Omental fat pad (tissue), 4 donors: ENCODE measurements around the gene C16orf92. TPM values are rescaled to one million over a fixed set of nuclear protein-coding genes. Genes with fewer than 3 reads are reported as not detected.

Source experiments
- ATAC-seq: fragments of 150-250 bp; one replicate; pipeline ENCODE4 v1.9.1; 2016; ENCODE audit warnings: mild to moderate bottlenecking, moderate library complexity; ENCODE audit not compliant: low FRiP score
- DNase-seq: peaks from one replicate; pipeline ENCODE4 v3.0.0-alpha.2; 2019; ENCODE audit warnings: low spot score
- CTCF ChIP-seq, 3 donors: fragments of 450-650 bp; IDR thresholded peaks; one replicate each; pipeline ENCODE4 v1.5.1; 2016 to 2017; ENCODE audit warnings: antibody characterized with exemption in 3 of 3, mild to moderate bottlenecking in 3 of 3, moderate library complexity in 2 of 3
- total RNA-seq, 4 donors: library from RNA; depleted of rRNA; stranded (reverse); fragments of >200 nt; gene quantifications; one replicate each; pipeline ENCODE4 v1.1.0, GENCODE V29; 2016

C16orf92 gene
- total RNA-seq, 4 donors from 2014 or later = not detected

DNA sequence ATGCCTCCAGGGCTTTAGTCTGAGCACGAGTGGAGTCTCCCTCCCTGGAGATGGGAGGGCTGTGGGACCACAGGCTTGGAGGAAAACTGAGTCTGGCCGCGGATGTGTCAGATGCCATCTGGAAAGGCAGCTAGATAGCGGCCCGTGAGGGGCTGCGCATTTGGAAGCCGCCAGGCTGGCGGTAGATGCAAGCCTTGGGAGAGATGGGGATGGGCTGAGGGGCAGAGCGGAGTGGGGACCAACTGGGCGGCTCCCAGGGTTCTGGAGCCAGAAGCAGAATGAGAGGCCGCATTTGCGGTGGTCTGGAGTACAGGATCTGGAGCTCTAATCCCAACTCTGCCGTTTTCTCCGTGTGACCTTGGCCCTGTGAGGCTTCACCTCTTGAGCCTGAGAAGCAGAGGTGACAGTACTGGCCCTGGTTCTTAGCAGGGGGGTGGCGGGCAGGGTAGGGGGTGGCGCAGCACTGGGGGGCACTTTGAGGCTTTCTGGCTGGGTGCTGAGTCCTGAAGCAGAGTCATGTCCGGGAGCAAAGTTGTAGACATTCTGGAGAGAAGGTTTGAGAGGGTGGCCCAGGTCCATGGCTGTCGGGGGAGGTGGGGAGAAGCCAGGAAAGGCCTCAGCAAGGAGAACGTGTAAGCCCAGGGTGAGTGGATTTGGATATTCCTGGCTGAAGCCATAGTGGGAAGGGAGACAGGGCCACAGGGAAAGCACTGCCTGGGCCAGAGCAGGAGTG, 20.2 kb upstream of the C16orf92 start:
- TF ChIP-seq CTCF (IDR thresholded peaks at IDR 0.05) = no peak
- ATAC-seq = no peak
- DNase-seq = no peak

- DNase-seq (no peak), ATAC-seq (no peak)
- no peak for TF ChIP-seq CTCF (IDR thresholded peaks at IDR 0.05)
Measured at GRCh38 chr16:30003670-30004423, 19.2 kb upstream of the C16orf92 start.

GRCh38 chr16:30004424-30004776, 18.6 kb upstream of the C16orf92 start:
- ATAC-seq (no peak), DNase-seq (no peak)
- no peak for TF ChIP-seq CTCF (IDR thresholded peaks at IDR 0.05)

DNA sequence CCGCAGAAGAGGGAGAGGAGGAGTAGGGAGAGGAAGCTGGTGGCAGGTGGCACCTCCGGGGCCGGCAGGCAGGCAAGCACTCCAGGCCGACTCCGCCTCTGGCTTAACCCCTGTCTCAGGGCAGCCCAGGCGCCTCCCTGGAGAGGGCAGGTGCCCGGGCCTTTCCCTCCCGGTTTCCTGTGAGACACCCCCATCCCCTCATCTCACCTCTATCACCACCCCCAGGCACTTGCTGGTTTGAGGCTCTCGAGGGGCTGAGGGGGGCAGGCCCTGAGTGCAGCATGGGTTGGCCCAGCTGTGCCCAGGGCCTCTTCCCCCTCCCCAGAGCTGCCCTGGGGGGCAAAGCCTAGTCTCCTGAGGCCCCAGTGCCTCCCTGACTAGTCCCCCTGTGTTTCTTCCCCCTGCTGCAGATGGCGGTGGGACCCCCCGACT, 18.2 kb upstream of the C16orf92 start:
- ATAC-seq (no peak), DNase-seq (no peak)
- TF ChIP-seq CTCF (IDR thresholded peaks at IDR 0.05) = no peak

DNA sequence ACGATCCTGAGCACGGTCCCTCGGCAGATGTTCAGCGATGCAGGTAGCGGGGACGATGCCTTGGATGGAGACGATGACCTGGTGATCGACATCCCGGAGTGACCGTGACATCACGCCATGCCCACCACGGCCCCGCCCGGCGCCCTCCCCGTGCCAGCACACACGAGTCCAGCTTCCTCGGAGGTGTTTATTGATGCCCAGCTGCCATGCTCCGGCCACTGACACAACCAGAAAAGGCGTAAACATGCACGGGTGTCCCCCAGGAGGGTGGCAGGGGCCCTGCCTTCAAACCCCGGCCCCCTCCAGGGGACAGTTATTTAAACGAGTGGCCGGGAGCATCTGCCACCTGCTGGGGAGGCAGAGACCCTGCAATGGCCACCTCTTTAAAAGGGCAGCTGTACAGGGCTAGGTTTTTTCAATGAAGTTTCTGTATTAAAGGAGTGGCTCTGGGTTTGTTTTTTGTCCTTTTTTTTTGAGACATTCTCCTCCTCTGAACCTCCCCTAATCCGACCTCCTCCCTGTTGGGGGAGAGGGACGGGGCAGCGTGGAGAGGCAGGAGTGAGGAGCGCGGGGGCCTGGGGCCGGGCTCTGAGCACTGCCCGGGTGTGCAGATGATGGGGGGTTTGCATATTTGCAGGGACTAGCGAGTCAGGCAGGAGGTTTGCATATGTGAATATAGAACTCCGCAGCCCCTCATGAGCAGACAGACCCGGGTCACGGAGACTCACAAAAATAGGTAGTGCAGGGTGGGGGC, 17.5 kb upstream of the C16orf92 start:
- DNase-seq (no peak), ATAC-seq (no peak)
- peak in 1 of 3 donors; percentile 34 for TF ChIP-seq CTCF (IDR thresholded peaks at IDR 0.05)

DNA sequence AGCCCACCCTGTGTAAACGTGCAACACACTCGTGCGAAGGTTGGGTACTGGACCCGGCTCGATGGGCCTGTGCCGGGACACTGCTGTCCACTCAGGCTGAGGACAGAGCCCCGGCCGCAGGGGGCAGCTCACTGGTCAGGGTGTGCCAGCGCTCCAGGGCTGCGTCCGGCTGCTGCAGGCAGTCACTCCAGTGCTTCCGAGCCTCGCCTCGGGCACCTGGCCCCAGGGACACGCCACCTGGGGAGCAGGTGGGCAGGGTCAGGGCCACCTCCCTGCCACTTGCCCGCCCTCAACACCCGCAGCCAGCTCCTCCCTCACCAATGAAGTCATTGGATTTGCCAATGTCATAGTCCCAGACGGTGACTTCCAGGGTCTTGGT, 16.9 kb upstream of the C16orf92 start:
- DNase-seq = no peak
- TF ChIP-seq CTCF (IDR thresholded peaks at IDR 0.05) = no peak
- no peak for ATAC-seq
